ENCODE measurements around the gene OLFML2B.

- TF ChIP-seq BHLHE40 (IDR thresholded peaks at IDR 0.05; ENCODE audit: low read depth, low read length), result peak; percentile 31; the same call in 1 of the 2 replicates
- TF ChIP-seq CTCF (conservative IDR thresholded peaks at IDR 0.05; ENCODE audit: low read depth, low read length), result no peak
- no peak for TF ChIP-seq USF2 (IDR thresholded peaks at IDR 0.05; ENCODE audit: low read depth, low read length)
- no peak for TF ChIP-seq POLR2A (IDR thresholded peaks at IDR 0.05; ENCODE audit: low read depth, low read length)
- TF ChIP-seq RAD21 (IDR thresholded peaks at IDR 0.05; ENCODE audit: low read length), result no peak
- TF ChIP-seq CHD1 (IDR thresholded peaks at IDR 0.05; ENCODE audit: low read depth, low read length), result no peak
- no peak for TF ChIP-seq MAZ (IDR thresholded peaks at IDR 0.05; ENCODE audit: borderline replicate concordance, low read depth, low read length)
- no peak for TF ChIP-seq RCOR1 (IDR thresholded peaks at IDR 0.05; ENCODE audit: insufficient replicate concordance, low read length)
- TF ChIP-seq ELK1 (IDR thresholded peaks at IDR 0.05; ENCODE audit: borderline replicate concordance, low read depth, low read length), result no peak
- no peak for TF ChIP-seq FOS (IDR thresholded peaks at IDR 0.05; ENCODE audit: low read depth, low read length)
These were observed 29.4 kb downstream of the OLFML2B start for GRCh38 chr1:161994175-161994668.

Data from IMR-90 (cell line).